ENCODE data around the gene MRPS26.

MRPS26 gene

DNA sequence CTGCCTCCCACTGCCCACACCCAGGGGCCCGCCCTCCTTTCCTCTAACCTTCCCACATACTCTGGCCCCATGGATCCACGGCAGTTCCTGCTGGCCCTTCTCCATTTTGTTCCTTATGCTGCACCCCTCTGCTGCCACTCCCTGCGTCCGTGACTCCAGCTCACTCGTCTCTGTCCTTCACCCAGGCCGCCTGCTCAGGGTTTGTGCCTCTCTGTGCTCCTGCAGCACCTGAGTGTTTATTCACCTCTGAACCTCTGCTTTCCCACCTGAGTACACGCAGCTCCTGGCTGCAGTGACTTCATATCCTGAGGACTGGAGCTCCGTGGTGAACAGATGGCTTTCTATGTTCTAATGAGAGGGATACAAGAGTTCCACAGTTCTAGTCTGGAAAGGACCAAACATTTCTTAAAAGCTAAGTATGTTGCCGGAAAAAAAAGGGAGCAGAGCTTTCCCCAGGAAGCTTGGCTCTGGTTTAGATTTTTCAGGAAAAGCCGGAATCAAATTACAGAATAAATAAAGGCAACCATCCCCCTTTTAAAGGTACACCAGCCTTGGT, 3.9 kb upstream of the MRPS26 start:
- Histone ChIP-seq H3K9ac (ENCODE audit: low read length in 2 of 2) (no peak overlapping the region), H3K36me3 (ENCODE audit: control insufficient read depth in 2 of 2, insufficient read depth in 2 of 2, low read length in 2 of 2) (peaks cover 25 to 33% of the 10 kb centered on the region in 2 donors), H3K27me3 (ENCODE audit: control insufficient read depth in 1 of 2, insufficient read depth in 2 of 2, low read length in 2 of 2) (no peaks in the 10 kb centered on the region), H3K4me3 (ENCODE audit: low read length in 2 of 2) (no peak overlapping the region), H3K27ac (ENCODE audit: low read length) (peak overlapping the region; percentile 55), H3K4me1 (ENCODE audit: control insufficient read depth, insufficient read depth, low read length) (peaks cover 29% of the 10 kb centered on the region), H3K9me3 (ENCODE audit: control insufficient read depth in 2 of 2, low read length in 2 of 2) (no peaks in the 10 kb centered on the region)

DNA sequence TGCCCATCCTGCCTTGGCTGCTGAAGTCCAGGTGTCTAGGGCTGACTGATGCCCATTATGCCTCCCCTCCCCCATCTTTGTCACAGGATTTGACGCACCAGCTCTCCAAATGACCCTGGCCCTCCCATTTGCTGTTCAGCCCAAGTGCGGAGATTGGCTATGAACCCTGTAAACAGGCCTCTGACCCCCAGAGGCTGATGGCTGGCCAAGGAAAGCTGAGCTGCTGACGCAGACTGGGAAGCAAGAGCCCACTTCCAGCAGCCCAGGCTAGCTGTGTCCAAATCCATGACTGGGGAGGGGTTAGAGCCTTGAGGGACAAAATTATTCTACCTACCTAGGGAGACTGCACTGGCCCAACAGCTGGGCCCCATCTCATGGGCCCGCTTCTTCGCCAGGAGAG, 3.2 kb upstream of the MRPS26 start:
- peaks cover 18 to 27% of the 10 kb centered on the region in 2 donors for H3K36me3 ChIP-seq (ENCODE audit: control insufficient read depth in 2 of 2, insufficient read depth in 2 of 2, low read length in 2 of 2)
- peaks cover 35% of the 10 kb centered on the region for H3K4me1 ChIP-seq (ENCODE audit: control insufficient read depth, insufficient read depth, low read length)
- no peak overlapping the region for H3K4me3 ChIP-seq (ENCODE audit: low read length in 2 of 2)
- no peaks in the 10 kb centered on the region for H3K9me3 ChIP-seq (ENCODE audit: control insufficient read depth in 2 of 2, low read length in 2 of 2)
- H3K27me3 ChIP-seq (ENCODE audit: control insufficient read depth in 1 of 2, insufficient read depth in 2 of 2, low read length in 2 of 2): no peaks in the 10 kb centered on the region
- no peak overlapping the region for H3K9ac ChIP-seq (ENCODE audit: low read length in 2 of 2)
- H3K27ac ChIP-seq (ENCODE audit: low read length): peak overlapping the region; percentile 55

DNA sequence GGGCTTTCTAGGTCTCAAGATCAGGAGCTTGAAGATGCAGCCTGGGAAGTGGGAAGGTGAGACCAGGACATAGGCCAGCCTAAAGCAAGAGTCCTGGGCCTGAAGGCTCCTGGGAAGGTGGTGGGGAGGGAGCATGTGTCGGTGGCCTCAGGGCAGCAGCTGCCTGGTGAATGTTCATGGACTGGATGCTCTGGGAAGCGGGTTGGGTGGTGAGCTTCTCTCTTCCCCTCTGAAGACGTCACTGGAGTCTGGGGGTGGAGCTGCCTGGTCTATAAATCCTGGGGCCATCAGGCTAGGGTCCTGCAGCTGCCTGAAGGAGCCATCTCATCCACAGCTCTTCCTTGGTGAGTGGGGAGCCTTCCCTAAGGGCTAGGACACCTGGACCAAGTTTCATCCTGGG, 2.5 kb upstream of the MRPS26 start, which contains the start of gene GNRH2:
TSS of gene GNRH2 (plus strand) at position 301 of the 400 bp plus-strand sequence. CDS start 793 bp downstream, outside the sequence.
- H3K27ac ChIP-seq (ENCODE audit: low read length): peak within 1 kb of the TSS; percentile 81
- H3K4me1 ChIP-seq (ENCODE audit: control insufficient read depth, insufficient read depth, low read length): peaks cover 38% of the 10 kb centered on the region
- H3K9ac ChIP-seq (ENCODE audit: low read length in 2 of 2): no peak within 1 kb of the TSS
- H3K27me3 ChIP-seq (ENCODE audit: control insufficient read depth in 1 of 2, insufficient read depth in 2 of 2, low read length in 2 of 2): no peaks in the 10 kb centered on the region
- H3K9me3 ChIP-seq (ENCODE audit: control insufficient read depth in 2 of 2, low read length in 2 of 2): no peaks in the 10 kb centered on the region
- H3K36me3 ChIP-seq (ENCODE audit: control insufficient read depth in 2 of 2, insufficient read depth in 2 of 2, low read length in 2 of 2): peaks cover 15 to 26% of the 10 kb centered on the region in 2 donors
- H3K4me3 ChIP-seq (ENCODE audit: low read length in 2 of 2): no peak within 1 kb of the TSS

DNA sequence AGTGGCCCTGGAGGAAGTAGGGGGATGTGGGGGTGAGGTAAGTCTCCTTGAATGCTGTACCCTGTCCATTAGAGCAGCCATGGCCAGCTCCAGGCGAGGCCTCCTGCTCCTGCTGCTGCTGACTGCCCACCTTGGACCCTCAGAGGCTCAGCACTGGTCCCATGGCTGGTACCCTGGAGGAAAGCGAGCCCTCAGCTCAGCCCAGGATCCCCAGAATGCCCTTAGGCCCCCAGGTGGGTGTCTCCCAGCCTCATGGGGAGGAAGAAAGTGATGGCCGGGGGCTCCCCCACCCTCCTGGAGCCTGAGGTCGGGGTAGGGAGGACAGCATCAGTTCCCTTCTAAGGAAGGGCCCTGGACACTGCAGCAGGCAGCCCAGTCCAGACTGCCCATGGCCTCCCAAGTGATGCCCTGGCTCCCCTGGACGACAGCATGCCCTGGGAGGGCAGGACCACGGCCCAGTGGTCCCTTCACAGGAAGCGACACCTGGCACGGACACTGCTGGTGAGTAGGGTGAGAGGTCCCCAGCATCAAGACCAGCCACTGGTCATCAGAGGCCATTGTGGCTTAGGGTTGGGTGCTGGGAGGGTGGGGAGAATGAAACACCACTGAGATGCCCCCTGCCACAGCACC, 1.4 kb upstream of the MRPS26 start:
- peaks cover 6 to 24% of the 10 kb centered on the region in 2 donors for H3K36me3 ChIP-seq (ENCODE audit: control insufficient read depth in 2 of 2, insufficient read depth in 2 of 2, low read length in 2 of 2)
- no peaks in the 10 kb centered on the region for H3K9me3 ChIP-seq (ENCODE audit: control insufficient read depth in 2 of 2, low read length in 2 of 2)
- H3K9ac ChIP-seq (ENCODE audit: low read length in 2 of 2): no peak overlapping the region
- no peak overlapping the region for H3K4me3 ChIP-seq (ENCODE audit: low read length in 2 of 2)
- peak overlapping the region; percentile 81 for H3K27ac ChIP-seq (ENCODE audit: low read length)
- no peaks in the 10 kb centered on the region for H3K27me3 ChIP-seq (ENCODE audit: control insufficient read depth in 1 of 2, insufficient read depth in 2 of 2, low read length in 2 of 2)
- peaks cover 40% of the 10 kb centered on the region for H3K4me1 ChIP-seq (ENCODE audit: control insufficient read depth, insufficient read depth, low read length)

DNA sequence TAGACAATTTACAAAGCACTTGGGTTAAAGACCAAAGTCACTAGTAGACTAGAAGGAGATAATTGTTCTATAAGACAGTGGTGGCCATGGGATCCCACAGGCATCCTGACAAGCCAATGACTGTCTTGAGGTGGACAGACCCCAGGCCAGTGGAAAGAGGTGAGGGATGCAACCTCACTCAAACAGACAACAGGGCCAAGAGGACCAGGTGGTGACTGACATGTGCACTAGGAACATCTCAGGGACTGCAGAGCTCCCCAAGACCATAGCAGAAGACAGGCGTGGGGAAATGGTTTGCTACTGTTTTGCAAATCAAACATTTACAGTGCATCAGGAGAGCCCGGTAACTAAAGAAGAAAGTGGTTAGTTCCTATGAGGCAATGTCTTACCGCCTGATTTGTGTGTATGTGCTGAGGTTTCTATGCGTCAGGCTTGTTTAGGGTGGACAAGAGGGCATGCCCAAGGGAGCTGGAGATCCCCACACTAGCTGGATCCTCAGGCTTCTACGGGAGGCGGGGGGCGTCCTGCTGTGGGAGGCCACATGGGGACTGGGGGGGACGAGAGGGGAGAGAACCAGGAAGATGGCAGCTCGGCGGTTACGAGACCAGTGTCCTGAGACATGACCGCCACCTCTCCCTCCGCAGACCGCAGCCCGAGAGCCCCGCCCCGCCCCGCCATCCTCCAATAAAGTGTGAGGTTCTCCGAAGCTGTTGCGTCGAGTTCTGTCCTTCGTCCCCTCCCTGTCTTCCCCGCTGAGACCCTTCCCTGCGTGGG, 623 bp upstream of the MRPS26 start:
- Histone ChIP-seq H3K4me3 (ENCODE audit: low read length in 2 of 2) (peak overlapping the region; percentile 78 to 88), H3K27me3 (ENCODE audit: control insufficient read depth in 1 of 2, insufficient read depth in 2 of 2, low read length in 2 of 2) (no peaks in the 10 kb centered on the region), H3K27ac (ENCODE audit: low read length) (peak overlapping the region; percentile 81), H3K9me3 (ENCODE audit: control insufficient read depth in 2 of 2, low read length in 2 of 2) (no peaks in the 10 kb centered on the region), H3K4me1 (ENCODE audit: control insufficient read depth, insufficient read depth, low read length) (peaks cover 44% of the 10 kb centered on the region), H3K9ac (ENCODE audit: low read length in 2 of 2) (peak overlapping the region; percentile 68 to 74), H3K36me3 (ENCODE audit: control insufficient read depth in 2 of 2, insufficient read depth in 2 of 2, low read length in 2 of 2) (peaks cover 14 to 24% of the 10 kb centered on the region in 2 donors)

DNA sequence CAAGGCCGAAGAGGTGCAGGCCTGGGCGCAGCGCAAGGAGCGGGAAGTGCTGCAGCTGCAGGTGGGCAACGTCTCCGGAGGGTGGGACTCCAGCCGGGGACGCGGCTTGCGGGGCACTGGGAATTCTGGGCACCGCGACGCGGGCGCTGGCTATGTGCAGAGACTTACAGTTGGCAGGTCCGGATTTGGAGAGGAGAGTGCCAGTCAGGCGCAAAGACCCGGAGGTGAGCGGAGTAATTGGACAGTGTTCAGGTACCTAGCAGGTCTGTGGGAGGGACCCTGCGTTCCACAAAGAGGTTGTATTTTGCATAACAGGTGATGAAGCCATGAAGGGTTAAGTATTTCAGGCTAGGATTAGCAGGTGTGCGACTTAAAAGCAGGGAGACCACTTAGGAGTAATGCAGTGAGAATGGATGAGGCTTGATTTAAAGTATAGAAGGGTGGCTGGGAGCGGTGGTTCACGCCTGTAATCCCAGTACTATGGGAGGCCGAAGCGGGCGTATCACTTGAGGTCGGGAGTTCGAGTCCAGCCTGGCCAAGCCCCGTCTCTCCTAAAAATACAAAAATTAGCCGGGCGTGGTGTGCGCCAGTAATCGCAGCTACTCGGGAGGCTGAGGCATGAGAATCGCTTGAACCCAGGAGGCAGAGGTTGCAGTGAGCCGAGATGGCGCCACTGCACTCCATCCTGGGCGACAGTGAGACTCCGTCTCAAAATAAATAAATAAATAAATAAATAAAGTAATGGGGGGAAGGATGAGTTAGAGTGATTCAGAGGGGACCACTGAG, 1.0 kb downstream of the MRPS26 start:
- Histone ChIP-seq H3K27ac (ENCODE audit: low read length) (peak overlapping the region; percentile 81), H3K27me3 (ENCODE audit: control insufficient read depth in 1 of 2, insufficient read depth in 2 of 2, low read length in 2 of 2) (no peaks in the 10 kb centered on the region), H3K36me3 (ENCODE audit: control insufficient read depth in 2 of 2, insufficient read depth in 2 of 2, low read length in 2 of 2) (peaks cover 14 to 23% of the 10 kb centered on the region in 2 donors)

DNA sequence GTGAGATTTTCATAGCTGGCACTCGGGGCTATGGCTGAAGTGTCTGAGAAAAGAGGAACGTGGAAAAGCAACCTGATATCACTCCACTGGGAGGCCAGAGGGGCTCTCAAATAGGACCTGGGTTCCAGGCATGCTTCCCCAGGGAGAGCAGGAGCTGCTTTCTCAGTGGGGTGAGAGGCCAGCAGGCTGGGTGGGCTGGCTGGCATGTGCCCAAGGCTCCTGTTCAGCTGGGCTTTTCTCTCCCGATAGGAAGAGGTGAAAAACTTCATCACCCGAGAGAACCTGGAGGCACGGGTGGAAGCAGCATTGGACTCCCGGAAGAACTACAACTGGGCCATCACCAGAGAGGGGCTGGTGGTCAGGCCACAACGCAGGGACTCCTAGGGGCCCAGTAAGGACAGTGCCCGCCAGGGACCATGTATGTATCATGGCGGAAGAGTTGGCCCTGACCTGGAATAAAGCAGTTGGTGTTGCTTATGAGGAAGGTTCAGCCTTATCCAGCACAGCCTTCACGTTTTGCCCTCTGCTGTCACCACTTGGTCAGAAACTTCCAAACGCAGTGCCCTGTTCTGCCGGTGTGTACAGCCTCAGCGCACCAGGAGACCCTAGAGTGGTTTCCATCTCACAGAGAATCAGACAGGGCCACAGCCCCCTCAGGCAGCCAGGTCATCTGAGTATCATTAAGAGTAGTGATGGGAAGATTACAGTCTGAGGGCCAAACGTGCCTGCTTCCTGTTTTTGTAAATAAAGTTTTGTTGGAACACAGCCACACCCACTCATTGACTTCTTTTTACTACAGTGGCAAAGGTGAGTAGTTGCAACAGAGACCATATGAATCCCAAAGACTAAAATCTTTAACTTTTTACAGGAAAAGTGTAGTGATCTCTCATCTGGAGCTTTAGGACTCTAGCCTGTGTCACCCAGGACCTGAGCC, 1.9 kb downstream of the MRPS26 start:
- Histone ChIP-seq H3K4me3 (ENCODE audit: low read length in 2 of 2) (no peak overlapping the region), H3K27me3 (ENCODE audit: control insufficient read depth in 1 of 2, insufficient read depth in 2 of 2, low read length in 2 of 2) (no peaks in the 10 kb centered on the region), H3K36me3 (ENCODE audit: control insufficient read depth in 2 of 2, insufficient read depth in 2 of 2, low read length in 2 of 2) (peaks cover 14 to 23% of the 10 kb centered on the region in 2 donors), H3K9me3 (ENCODE audit: control insufficient read depth in 2 of 2, low read length in 2 of 2) (no peaks in the 10 kb centered on the region), H3K27ac (ENCODE audit: low read length) (no peak overlapping the region), H3K9ac (ENCODE audit: low read length in 2 of 2) (no peak overlapping the region), H3K4me1 (ENCODE audit: control insufficient read depth, insufficient read depth, low read length) (peaks cover 34% of the 10 kb centered on the region)

More for the DNA sequence above, 1.0 kb downstream of the MRPS26 start:
- Histone ChIP-seq H3K4me3 (ENCODE audit: low read length in 2 of 2) (peak overlapping the region; percentile 78 to 88), H3K9ac (ENCODE audit: low read length in 2 of 2) (peak overlapping the region; percentile 68 to 75), H3K9me3 (ENCODE audit: control insufficient read depth in 2 of 2, low read length in 2 of 2) (no peaks in the 10 kb centered on the region), H3K4me1 (ENCODE audit: control insufficient read depth, insufficient read depth, low read length) (peaks cover 39% of the 10 kb centered on the region)

DNA sequence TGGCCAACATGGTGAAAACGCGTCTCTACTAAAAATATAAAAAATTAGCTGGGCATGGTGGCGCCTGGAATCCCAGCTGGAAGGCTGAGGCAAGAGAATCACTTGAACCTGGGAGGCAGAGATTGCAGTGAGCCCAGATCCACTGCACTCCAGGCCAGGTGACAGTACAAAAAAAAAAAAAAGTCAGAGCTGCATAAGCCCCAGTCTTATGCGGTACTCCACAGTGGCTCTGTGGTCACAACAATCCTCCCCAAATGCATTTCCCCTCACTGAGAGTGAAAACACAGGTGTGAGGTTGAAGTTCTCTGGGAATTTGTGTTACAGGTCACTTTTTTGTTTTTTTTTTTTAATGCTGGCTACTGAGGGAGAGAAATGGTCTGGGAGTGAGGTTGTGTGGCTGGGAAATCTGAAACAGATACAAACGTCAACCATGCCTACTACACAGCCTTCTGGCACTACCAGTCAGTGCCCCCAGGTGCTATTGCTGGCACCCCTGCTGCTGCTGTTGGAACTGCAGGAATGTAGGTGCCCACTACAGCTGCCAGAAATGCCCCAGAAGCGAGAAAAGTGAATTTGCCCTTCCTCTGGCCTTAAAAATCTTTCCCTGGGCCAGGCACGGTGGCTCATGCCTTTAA, 5.7 kb downstream of the MRPS26 start:
- H3K9ac ChIP-seq (ENCODE audit: low read length in 2 of 2): no peak overlapping the region
- H3K4me3 ChIP-seq (ENCODE audit: low read length in 2 of 2): no peak overlapping the region
- no peak overlapping the region for H3K27ac ChIP-seq (ENCODE audit: low read length)
- peaks cover 19% of the 10 kb centered on the region for H3K4me1 ChIP-seq (ENCODE audit: control insufficient read depth, insufficient read depth, low read length)
- H3K36me3 ChIP-seq (ENCODE audit: control insufficient read depth in 2 of 2, insufficient read depth in 2 of 2, low read length in 2 of 2): peaks cover 14 to 23% of the 10 kb centered on the region in 2 donors
- no peaks in the 10 kb centered on the region for H3K27me3 ChIP-seq (ENCODE audit: control insufficient read depth in 1 of 2, insufficient read depth in 2 of 2, low read length in 2 of 2)
- H3K9me3 ChIP-seq (ENCODE audit: control insufficient read depth in 2 of 2, low read length in 2 of 2): no peaks in the 10 kb centered on the region

DNA sequence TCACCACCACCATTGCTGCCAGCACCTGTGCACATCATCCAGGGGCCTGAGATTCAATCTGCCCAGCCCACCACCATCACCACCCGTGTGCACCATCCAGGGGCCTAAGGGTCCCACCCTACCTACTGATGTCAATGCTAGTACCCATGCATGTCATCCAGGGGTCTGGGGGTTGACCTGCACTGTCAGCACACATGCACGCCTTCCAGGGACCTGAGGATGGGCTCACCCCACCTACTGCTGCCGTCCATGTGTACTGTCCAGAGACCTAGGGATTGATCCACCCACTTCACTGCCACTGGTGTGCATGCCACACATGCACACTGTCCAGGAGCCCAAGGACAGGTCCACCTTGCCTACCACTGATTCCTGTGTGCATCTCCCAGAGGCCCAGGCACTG, 13.6 kb downstream of the MRPS26 start:
- no peak overlapping the region for H3K9ac ChIP-seq (ENCODE audit: low read length in 2 of 2)
- no peaks in the 10 kb centered on the region for H3K27me3 ChIP-seq (ENCODE audit: control insufficient read depth in 1 of 2, insufficient read depth in 2 of 2, low read length in 2 of 2)
- H3K9me3 ChIP-seq (ENCODE audit: control insufficient read depth in 2 of 2, low read length in 2 of 2): no peaks in the 10 kb centered on the region

More for the DNA sequence above, 13.6 kb downstream of the MRPS26 start:
- Histone ChIP-seq H3K36me3 (ENCODE audit: control insufficient read depth in 2 of 2, insufficient read depth in 2 of 2, low read length in 2 of 2) (no peaks in the 10 kb centered on the region), H3K4me3 (ENCODE audit: low read length in 2 of 2) (no peak overlapping the region), H3K27ac (ENCODE audit: low read length) (no peak overlapping the region), H3K4me1 (ENCODE audit: control insufficient read depth, insufficient read depth, low read length) (no peaks in the 10 kb centered on the region)

Data from stomach smooth muscle (tissue), 2 donors.